Measurements from ENCODE around the gene RAB44. TPM values are rescaled to one million over a fixed set of nuclear protein-coding genes. Genes with fewer than 3 reads are reported as not detected.

RAB44 gene
- polyA plus RNA-seq, 1 experiment = 0.04 TPM

DNA sequence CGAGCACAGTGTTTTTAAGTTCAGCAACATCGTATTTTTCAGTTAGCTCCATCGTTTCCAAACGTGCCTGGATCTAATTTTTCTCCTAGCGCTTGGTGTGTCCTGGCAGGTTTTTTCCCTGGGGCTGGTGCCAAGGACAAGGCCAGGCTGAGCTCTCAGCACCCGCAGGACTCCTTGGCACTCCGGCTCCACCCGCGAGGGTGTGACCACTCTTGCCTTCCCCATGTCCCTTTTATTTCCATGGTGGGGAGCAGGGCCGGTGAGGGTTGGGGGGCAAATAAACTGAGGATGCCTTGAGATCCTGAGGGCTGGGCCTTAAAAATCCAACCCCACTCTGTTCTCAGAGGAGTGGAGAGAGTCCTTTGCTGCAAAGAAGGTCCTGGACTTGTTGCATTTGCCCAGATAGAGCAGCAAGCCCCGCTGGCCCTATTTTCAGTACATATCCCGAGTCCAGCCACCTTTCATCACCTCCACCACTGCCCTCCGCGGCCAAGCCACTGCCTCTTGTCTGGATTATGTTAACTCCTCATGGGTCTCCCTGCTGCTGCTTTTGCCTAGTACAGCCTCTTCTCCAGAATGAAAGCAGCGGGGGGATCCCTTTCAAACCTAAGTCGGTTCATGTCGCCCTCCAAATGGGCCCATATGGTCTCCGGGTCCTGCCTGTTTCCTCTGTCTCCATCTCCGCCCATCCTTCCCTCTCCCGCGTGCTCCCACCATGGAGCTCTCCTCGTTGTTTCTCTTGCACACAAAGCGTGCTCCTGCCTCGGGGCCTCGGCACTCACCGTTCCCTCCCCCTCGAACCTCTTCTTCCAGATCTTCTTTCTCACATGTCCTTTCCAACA lies 4.5 kb upstream of the RAB44 start:
- POLR2A ChIA-PET = interaction anchor here (0.5 to 0.8 kb wide), 2 partner anchors 9 to 95 kb away, joined by 4 to 7 read pairs; no protein-coding TSS in a partner anchor
- Histone ChIP-seq H3K36me3 (ENCODE audit: control insufficient read depth, insufficient read depth, low read length) (no peaks in the 10 kb centered on the region), H3K4me3 (ENCODE audit: low read depth, low read length) (no peak overlapping the region), H3K27me3 (ENCODE audit: control insufficient read depth, insufficient read depth, low read length) (no peaks in the 10 kb centered on the region)
- TF ChIP-seq, protein P1, sequence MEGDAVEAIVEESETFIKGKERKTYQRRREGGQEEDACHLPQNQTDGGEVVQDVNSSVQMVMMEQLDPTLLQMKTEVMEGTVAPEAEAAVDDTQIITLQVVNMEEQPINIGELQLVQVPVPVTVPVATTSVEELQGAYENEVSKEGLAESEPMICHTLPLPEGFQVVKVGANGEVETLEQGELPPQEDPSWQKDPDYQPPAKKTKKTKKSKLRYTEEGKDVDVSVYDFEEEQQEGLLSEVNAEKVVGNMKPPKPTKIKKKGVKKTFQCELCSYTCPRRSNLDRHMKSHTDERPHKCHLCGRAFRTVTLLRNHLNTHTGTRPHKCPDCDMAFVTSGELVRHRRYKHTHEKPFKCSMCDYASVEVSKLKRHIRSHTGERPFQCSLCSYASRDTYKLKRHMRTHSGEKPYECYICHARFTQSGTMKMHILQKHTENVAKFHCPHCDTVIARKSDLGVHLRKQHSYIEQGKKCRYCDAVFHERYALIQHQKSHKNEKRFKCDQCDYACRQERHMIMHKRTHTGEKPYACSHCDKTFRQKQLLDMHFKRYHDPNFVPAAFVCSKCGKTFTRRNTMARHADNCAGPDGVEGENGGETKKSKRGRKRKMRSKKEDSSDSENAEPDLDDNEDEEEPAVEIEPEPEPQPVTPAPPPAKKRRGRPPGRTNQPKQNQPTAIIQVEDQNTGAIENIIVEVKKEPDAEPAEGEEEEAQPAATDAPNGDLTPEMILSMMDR (IDR thresholded peaks at IDR 0.05; ENCODE audit: insufficient read depth, low read depth, low read length) = no peak
- no peak for DNase-seq (ENCODE audit: low read depth)
- CTCF ChIA-PET = interaction anchor here (0.8 to 2.0 kb wide), 6 partner anchors 8 to 66 kb away, joined by 3 to 6 read pairs (median 3); no protein-coding TSS in a partner anchor

DNA sequence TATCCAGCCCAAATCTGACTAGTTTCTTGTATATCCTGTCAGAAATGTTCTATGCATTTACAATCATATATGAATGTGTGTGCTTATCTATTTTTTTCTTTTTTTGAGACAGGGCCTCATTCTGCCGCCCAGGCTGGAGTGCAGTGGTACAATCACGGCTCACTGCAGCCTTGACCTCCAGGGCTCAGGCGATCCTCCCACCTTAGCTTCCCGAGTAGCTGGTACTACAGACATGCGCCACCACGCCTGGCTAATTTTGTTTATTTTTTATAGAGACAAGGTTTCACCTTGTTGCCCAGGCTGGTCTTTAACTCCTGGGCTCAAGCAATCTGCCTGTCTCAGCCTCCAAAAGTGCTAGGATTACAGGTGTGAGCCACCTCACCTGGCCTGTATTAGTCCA lies 3.0 kb upstream of the RAB44 start:
- POLR2A ChIA-PET = no interaction called here
- DNase-seq (ENCODE audit: low read depth) = no peak
- TF ChIP-seq, protein P1 (IDR thresholded peaks at IDR 0.05; ENCODE audit: insufficient read depth, low read depth, low read length) = no peak
- H3K36me3 ChIP-seq (ENCODE audit: control insufficient read depth, insufficient read depth, low read length) = no peaks in the 10 kb centered on the region
- no peak overlapping the region for H3K4me3 ChIP-seq (ENCODE audit: low read depth, low read length)
- CTCF ChIA-PET = interaction anchor here (1.0 kb wide), 1 partner anchor 64 kb away, joined by 3 read pairs; no protein-coding TSS in a partner anchor
- no peaks in the 10 kb centered on the region for H3K27me3 ChIP-seq (ENCODE audit: control insufficient read depth, insufficient read depth, low read length)

DNA sequence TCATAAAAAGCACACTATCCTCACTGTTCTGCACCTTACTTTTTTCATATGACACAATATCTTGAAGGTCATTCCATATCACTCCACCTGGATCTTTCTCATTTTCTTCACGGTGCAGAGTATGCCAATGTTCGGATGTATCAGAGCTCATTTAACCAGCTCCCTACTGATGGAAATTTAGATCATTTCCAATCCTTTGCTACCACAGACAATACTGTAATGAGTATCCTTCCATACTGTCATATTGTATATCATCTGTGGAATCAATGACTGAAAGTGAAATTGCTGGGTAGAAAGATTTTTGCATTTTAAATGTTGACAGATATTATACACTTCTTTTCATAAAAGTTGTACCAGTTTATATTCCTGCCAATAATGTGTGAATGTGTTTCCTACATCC lies 2.2 kb upstream of the RAB44 start:
- TF ChIP-seq, protein P1 (IDR thresholded peaks at IDR 0.05; ENCODE audit: insufficient read depth, low read depth, low read length) = no peak
- Histone ChIP-seq H3K27me3 (ENCODE audit: control insufficient read depth, insufficient read depth, low read length) (no peaks in the 10 kb centered on the region), H3K36me3 (ENCODE audit: control insufficient read depth, insufficient read depth, low read length) (no peaks in the 10 kb centered on the region), H3K4me3 (ENCODE audit: low read depth, low read length) (no peak overlapping the region)
- POLR2A ChIA-PET = no interaction called here
- CTCF ChIA-PET = interaction anchor here (0.9 kb wide), 1 partner anchor 31 kb away, joined by 5 read pairs; no protein-coding TSS in a partner anchor
- no peak for DNase-seq (ENCODE audit: low read depth)

DNA sequence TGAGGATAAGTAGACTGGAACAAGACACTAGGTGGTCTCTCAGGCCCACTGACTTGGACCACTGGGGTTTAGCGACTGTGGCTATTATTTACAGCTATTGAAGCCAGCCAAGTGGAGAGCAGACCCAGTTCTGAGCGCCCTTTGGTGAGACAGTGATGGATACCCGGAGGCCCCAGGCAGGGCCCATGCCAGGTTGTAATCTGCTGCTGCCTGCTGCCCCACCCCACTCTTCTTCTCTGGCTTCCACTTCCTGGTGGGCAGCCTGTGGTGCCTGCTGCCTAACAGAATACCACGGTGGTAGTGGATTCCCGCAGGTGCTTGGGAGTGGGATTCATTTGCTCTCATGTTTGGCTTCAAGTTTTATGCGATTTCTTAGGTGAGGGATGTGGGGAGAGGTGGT lies 570 bp downstream of the RAB44 start:
- DNase-seq (ENCODE audit: low read depth) = no peak
- H3K4me3 ChIP-seq (ENCODE audit: low read depth, low read length) = no peak overlapping the region
- TF ChIP-seq, protein P1 (IDR thresholded peaks at IDR 0.05; ENCODE audit: insufficient read depth, low read depth, low read length) = no peak
- CTCF ChIA-PET = no interaction called here
- no peaks in the 10 kb centered on the region for H3K27me3 ChIP-seq (ENCODE audit: control insufficient read depth, insufficient read depth, low read length)
- H3K36me3 ChIP-seq (ENCODE audit: control insufficient read depth, insufficient read depth, low read length) = no peaks in the 10 kb centered on the region
- POLR2A ChIA-PET = no interaction called here

DNA sequence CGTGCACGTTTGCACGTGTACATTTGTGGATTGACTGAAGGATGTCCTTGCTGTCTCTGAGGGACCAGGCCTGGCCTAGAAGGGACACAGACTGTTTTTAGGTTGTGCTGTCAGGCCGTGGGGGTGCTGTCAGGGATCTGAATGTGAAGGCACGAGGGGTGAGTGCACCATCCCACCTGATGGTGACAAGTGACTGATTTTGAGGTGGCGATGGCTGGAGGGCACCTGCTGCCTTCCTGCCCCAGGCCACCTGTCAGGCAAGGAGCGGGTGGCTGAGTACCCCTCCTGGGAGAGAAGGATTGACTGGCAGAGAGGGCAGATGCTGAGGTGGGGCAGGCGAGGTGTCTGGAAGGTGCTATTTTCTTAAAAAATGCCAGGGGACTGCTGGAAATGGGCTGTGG lies 1.2 kb downstream of the RAB44 start:
- DNase-seq (ENCODE audit: low read depth) = no peak
- Histone ChIP-seq H3K36me3 (ENCODE audit: control insufficient read depth, insufficient read depth, low read length) (no peaks in the 10 kb centered on the region), H3K4me3 (ENCODE audit: low read depth, low read length) (no peak overlapping the region), H3K27me3 (ENCODE audit: control insufficient read depth, insufficient read depth, low read length) (no peaks in the 10 kb centered on the region)
- ChIA-PET POLR2A (no interaction called here), CTCF (interaction anchor here (1.0 kb wide), 1 partner anchor 19 kb away, joined by 3 read pairs; no protein-coding TSS in a partner anchor)
- TF ChIP-seq, protein P1 (IDR thresholded peaks at IDR 0.05; ENCODE audit: insufficient read depth, low read depth, low read length) = no peak
